Measurements from ENCODE around the gene LRCH2.

The LRCH2 gene

DNA sequence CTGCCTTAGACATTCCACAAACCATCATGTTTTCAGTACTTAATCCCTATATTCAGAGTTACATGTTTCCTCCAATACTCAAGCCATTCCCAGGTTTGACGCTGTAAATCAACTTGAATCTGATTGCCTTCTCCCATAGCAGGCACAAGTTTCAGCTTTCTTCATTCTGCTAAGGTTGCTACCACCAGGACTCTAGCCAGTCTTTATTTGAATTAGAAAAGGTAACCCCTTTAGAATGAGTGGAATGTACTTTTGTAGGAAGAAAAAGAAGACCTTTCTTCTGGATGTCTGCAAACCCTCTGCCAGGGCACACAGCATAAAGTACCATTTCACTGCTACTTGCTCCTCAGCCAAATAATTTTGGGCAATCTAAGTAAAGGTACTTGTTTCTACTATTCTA, 55.4 kb downstream of the LRCH2 start:
- TF ChIP-seq, protein P1, sequence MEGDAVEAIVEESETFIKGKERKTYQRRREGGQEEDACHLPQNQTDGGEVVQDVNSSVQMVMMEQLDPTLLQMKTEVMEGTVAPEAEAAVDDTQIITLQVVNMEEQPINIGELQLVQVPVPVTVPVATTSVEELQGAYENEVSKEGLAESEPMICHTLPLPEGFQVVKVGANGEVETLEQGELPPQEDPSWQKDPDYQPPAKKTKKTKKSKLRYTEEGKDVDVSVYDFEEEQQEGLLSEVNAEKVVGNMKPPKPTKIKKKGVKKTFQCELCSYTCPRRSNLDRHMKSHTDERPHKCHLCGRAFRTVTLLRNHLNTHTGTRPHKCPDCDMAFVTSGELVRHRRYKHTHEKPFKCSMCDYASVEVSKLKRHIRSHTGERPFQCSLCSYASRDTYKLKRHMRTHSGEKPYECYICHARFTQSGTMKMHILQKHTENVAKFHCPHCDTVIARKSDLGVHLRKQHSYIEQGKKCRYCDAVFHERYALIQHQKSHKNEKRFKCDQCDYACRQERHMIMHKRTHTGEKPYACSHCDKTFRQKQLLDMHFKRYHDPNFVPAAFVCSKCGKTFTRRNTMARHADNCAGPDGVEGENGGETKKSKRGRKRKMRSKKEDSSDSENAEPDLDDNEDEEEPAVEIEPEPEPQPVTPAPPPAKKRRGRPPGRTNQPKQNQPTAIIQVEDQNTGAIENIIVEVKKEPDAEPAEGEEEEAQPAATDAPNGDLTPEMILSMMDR (IDR thresholded peaks at IDR 0.05; ENCODE audit: extremely low read depth, missing control alignments): no peak
- DNase-seq (ENCODE audit: low spot score): no peak

DNA sequence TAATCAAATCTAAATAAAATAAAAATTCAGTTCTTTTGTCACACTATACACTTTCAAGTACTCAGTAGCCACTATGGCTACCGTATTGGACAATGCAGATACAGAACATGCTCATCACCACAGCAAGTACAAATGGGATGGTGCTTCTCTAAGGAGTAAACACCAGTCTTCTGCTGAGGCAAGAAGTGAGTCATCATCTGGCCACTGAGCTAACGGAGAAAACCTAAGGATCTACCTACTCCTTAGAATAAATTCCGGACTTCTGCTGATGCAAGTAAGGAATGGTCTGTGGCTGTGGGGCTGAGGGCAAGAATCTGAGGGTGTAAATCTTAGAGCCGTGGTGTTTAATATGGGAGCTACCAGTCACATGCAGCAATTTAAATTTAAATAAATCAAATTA, 56.0 kb downstream of the LRCH2 start:
- TF ChIP-seq, protein P1 (IDR thresholded peaks at IDR 0.05; ENCODE audit: extremely low read depth, missing control alignments): no peak
- no peak for DNase-seq (ENCODE audit: low spot score)

DNA sequence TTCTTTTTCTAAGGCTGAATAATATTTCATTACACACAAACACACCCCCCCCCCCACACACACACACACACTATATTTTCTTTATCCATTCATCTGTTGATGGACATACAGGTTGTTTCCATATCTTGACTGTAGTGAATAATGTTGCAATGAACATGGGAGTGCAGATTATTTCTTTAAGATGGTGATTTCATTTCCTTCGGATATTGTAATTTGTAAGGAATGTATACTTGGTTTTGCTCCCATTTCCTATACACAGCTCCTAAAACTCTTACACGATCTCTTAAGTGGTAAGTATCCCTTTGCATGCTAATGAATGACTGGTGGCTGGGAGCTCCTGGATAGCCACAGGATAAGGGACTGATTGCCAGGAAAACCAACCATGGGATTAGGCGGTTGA, 59.3 kb downstream of the LRCH2 start:
- no peak for DNase-seq (ENCODE audit: low spot score)
- TF ChIP-seq, protein P1 (IDR thresholded peaks at IDR 0.05; ENCODE audit: extremely low read depth, missing control alignments): no peak

DNA sequence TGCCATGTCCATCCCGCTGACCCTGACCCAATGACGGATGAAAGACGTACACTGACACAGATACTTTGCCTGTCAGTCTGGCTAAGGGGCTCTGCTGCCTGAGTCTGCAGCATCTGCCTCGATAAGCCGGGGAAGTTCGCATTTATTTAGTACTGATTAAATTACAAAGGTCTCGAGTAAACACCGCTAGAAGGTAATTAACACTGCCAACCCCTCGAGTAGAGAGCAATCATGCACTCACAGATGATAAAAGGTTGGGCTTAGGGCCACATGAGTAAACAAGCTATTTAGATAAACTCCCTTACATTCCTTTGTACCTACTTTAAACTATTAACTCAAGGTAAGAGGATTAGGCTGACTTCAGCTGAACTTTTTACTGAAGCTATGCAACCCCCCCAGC, 60.7 kb downstream of the LRCH2 start:
- DNase-seq (ENCODE audit: low spot score): no peak
- TF ChIP-seq, protein P1 (IDR thresholded peaks at IDR 0.05; ENCODE audit: extremely low read depth, missing control alignments): no peak

DNA sequence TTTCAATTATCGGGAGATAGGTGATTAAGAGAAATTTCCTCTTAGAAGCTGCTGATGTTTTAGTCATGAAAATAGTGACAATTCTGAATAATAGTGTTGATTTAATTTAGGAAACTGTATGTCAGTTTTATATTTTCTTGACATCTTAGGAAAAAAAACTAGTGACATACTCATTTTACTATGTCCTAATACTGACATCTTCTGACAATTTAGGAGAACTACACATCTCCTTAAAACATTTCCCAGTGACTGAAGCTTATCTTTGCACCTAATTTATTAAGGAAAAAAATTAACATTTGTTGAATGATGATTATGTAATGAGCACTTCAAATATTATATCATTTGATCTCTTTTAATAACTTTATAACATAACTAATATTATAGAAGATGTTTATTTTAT, 86.7 kb downstream of the LRCH2 start:
- DNase-seq (ENCODE audit: low spot score): no peak
- TF ChIP-seq, protein P1 (IDR thresholded peaks at IDR 0.05; ENCODE audit: extremely low read depth, missing control alignments): no peak

DNA sequence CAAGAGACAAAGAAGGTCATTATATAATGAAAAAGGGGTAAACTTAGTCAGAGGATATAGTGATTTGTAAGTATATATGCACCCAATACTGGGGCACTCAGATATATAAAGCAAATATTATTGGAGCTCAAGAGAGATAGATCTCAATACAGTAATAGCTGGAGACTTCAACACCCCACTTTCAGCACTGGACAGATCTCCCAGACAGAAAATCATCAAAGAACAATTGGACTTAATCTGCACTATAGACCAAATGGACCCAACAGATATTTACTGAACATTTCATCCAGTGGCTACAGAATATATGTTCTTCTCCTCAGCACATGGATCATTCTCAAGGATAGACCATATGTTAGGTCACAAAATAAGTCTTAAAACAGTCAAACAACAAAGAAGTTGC, 91.8 kb downstream of the LRCH2 start:
- no peak for DNase-seq (ENCODE audit: low spot score)
- TF ChIP-seq, protein P1 (IDR thresholded peaks at IDR 0.05; ENCODE audit: extremely low read depth, missing control alignments): no peak

DNA sequence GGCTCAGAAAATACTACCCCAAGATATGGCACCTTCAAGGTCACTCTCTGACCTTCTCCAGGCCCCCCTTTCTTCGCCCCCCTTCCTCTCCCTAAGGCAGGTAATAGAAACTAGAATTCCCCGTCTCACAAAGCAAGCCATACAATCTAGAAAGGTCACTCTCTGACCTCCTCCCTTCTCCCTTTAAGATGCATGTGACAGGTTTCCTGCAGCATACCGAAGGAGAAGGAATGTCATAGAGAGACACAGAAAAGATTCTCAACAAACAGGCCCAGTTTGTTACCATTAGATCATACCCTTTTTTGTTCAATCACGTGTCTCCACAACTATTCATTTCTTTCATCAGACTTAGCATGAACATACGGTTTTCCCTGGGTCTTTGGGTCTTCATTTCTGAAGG, 95.9 kb downstream of the LRCH2 start:
- DNase-seq (ENCODE audit: low spot score): no peak

More for the DNA sequence above, 95.9 kb downstream of the LRCH2 start:
- TF ChIP-seq, protein P1 (IDR thresholded peaks at IDR 0.05; ENCODE audit: extremely low read depth, missing control alignments): no peak

All from GM20000 (cell line).